Measurements from ENCODE around the gene SLC16A4.
"Not testable (repeated sequence)": the region's sequence is repeated elsewhere in the genome, so short reads cannot be mapped to it uniquely, and the experiment has no call there.

Gene SLC16A4

DNA sequence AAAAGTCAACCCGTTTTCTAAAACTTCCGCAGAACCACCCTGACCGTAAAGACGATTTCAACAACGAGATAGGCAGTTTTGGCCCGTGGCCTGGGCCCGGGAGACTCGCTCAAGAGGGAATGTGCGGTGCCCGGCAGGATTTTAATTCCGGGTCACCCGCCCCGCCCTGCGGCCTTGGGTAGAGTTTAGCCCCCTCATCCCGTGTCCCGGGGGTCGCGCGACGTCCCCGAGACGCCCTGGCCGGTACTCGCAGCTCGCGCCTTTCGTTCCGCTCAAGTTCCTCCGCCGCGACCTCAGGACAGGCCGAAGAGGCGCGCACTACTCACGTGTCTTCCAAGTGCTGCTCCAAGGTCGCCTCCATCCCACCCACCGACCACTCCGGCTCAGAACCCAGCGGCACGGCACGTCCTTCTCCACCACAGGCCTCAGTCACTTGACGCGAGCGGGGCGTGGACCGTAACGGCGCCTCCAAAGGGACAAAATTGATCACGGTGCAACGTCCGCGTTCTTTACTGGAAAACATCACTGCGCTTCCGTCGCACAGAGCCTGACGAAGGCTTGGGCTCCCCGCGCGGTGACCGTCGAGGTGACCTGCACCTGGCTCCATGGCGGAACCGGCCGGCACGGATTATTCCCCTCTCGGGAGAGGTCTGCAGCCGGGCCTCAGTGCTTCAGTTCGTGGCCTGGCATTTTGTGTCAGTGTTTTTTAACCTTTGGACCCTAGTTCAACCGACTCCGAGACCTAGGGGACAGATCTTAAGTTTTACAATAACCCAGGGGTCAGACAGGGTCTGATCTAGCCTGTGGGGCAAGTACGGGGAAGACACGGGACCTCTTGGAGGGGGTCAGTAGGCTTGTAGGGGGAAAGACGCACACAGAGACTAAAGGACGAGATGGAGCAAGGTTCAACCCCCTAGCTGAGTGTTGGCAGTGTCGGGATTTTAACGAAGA is 16.7 kb upstream of the SLC16A4 start, which contains the start of gene LAMTOR5:
LAMTOR5 (minus strand) TSS at position 435 of the 951 bp plus-strand sequence; CDS start at position 361, 74 bp downstream.
- Histone ChIP-seq H3K27ac (ENCODE audit: low read depth, low read length) (peak within 1 kb of the TSS; percentile 97), H3K27me3 (ENCODE audit: control insufficient read depth in 1 of 2, insufficient read depth in 2 of 2, low read length in 2 of 2) (no peaks in the 10 kb centered on the region), H3K4me3 (ENCODE audit: low read depth in 1 of 2, low read length in 2 of 2) (peak within 1 kb of the TSS; percentile 94 to 97), H3K36me3 (ENCODE audit: insufficient read depth, low read length) (peaks cover 23% of the 10 kb centered on the region), H3K9me3 (ENCODE audit: low read length) (no peaks in the 10 kb centered on the region), H3K9ac (ENCODE audit: low read length) (peak within 1 kb of the TSS; percentile 93), H3K4me1 (ENCODE audit: insufficient read depth, low read length) (peaks cover 21% of the 10 kb centered on the region)

DNA sequence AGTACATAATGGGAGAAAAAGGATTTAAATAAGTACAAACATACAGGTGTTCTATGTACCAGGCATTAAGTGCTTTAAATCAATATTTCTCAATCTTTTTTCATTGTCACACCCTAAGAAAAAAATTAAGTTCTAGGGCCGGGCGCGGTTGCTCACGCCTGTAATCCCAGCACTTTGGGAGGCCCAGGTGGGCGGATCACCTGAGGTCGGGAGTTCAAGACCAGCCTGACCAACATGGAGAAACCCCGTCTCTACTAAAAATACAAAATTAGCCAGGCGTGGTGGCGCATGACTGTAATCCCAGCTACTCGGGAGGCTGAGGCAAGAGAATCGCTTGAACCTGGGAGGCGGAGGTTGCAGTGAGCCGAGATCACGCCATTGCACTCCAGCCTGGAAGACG is 15.6 kb upstream of the SLC16A4 start:
- Histone ChIP-seq H3K4me3 (ENCODE audit: low read depth in 1 of 2, low read length in 2 of 2) (peak overlapping the region in 1 of 2 donors; percentile 97), H3K4me1 (ENCODE audit: insufficient read depth, low read length) (peaks cover 21% of the 10 kb centered on the region), H3K36me3 (ENCODE audit: insufficient read depth, low read length) (peaks cover 34% of the 10 kb centered on the region), H3K9ac (ENCODE audit: low read length) (peak overlapping the region; percentile 93)
- H3K27me3 ChIP-seq (ENCODE audit: control insufficient read depth in 1 of 2, insufficient read depth in 2 of 2, low read length in 2 of 2); H3K9me3 ChIP-seq (ENCODE audit: low read length); H3K27ac ChIP-seq (ENCODE audit: low read depth, low read length): not testable (repeated sequence)

DNA sequence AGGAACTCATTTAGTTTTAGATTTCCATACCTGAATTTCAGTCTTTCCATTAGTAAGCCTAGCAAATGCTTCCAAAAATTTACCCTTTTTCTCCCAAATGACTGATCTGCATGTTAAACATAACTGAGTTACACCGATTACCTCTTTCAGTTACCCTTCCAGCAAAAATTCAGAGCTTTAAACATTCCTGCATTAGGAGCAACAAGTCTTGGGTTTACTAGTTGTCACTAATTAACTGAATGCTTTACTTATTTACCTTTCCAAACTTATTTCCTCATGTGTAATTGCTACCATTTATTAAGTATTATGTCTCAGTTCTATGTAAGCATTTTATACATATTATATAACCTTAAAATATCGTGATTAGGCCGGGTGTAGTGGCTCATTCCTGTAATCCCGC is 13.6 kb upstream of the SLC16A4 start:
- Histone ChIP-seq H3K27me3 (ENCODE audit: control insufficient read depth in 1 of 2, insufficient read depth in 2 of 2, low read length in 2 of 2) (no peaks in the 10 kb centered on the region), H3K36me3 (ENCODE audit: insufficient read depth, low read length) (peaks cover 42% of the 10 kb centered on the region), H3K9me3 (ENCODE audit: low read length) (no peaks in the 10 kb centered on the region), H3K9ac (ENCODE audit: low read length) (no peak overlapping the region), H3K4me3 (ENCODE audit: low read depth in 1 of 2, low read length in 2 of 2) (no peak overlapping the region), H3K27ac (ENCODE audit: low read depth, low read length) (no peak overlapping the region), H3K4me1 (ENCODE audit: insufficient read depth, low read length) (peaks cover 21% of the 10 kb centered on the region)

DNA sequence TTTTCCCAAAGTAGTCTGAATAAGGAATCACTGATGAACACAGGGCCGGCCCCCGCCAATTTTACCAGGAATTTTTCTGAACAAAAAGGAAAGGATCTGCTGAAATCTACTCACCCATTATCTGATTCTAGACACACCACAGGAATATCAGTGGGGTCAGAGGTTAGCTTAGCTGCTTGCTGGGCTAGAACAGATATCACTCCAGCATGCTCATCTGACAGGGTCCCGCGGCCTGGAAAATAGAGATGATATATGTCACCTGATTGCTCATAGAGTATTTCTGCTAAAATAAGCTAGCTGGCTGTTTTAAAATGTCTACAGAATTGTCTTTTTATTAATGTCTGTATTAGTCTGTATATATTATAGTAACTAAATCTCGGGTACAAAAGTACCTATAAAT is 13.0 kb upstream of the SLC16A4 start:
- Histone ChIP-seq H3K27ac (ENCODE audit: low read depth, low read length) (no peak overlapping the region), H3K9me3 (ENCODE audit: low read length) (no peaks in the 10 kb centered on the region), H3K4me3 (ENCODE audit: low read depth in 1 of 2, low read length in 2 of 2) (no peak overlapping the region), H3K4me1 (ENCODE audit: insufficient read depth, low read length) (peaks cover 19% of the 10 kb centered on the region), H3K9ac (ENCODE audit: low read length) (no peak overlapping the region), H3K36me3 (ENCODE audit: insufficient read depth, low read length) (peaks cover 42% of the 10 kb centered on the region), H3K27me3 (ENCODE audit: control insufficient read depth in 1 of 2, insufficient read depth in 2 of 2, low read length in 2 of 2) (no peaks in the 10 kb centered on the region)

DNA sequence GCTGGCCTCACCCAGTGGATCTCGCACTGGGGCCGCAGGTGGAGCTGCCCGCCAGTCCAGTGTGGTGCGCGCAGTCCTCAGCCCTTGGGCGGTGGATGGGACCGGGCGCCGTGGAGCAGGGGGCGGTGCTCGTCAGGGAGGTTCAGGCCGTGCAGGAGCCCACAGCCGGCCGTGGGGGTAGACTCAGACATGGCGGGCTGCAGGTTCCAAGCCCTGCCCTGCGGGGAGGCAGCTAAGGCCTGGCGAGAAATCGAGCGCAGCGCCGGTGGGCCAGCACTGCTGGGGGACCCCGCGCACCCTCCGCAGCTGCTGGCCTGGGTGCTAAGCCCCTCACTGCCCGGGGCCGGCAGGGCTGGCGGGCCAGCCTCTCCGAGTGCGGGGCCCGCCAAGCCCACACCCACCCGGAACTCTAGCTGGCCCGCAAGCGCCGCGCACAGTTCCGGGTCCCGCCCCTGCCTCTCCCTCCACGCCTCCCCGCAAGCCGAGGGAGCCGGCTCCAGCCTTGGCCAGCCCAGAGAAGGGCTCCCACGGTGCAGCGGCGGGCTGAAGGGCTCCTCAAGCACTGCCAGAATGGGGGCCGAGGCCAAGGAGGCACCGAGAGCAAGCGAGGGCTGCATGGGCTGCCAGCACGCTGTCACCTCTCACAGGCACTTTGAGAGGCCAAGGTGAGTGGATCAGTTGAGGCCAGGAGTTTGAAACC is 5.6 kb upstream of the SLC16A4 start:
- not testable (repeated sequence) for H3K27ac ChIP-seq (ENCODE audit: low read depth, low read length); H3K9me3 ChIP-seq (ENCODE audit: low read length); H3K4me1 ChIP-seq (ENCODE audit: insufficient read depth, low read length); H3K27me3 ChIP-seq (ENCODE audit: control insufficient read depth in 1 of 2, insufficient read depth in 2 of 2, low read length in 2 of 2); H3K4me3 ChIP-seq (ENCODE audit: low read depth in 1 of 2, low read length in 2 of 2); H3K9ac ChIP-seq (ENCODE audit: low read length)
- peaks cover 15% of the 10 kb centered on the region for H3K36me3 ChIP-seq (ENCODE audit: insufficient read depth, low read length)

DNA sequence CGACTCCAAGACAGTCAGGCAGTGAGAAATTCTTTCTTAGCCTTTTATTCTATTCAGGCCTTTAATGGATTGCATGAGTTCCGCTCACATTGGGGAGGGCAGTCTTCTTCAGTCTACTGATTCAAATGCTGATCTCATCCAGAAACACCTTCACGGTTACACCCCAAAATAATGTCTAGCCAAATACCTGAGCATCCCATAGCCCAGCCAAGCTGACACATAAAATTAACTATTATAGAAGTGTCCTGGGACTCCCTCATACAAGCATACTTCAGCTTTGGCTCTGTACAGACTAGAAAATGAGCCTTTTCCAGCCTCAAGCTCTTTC is 3.6 kb upstream of the SLC16A4 start:
- H3K27me3 ChIP-seq (ENCODE audit: control insufficient read depth in 1 of 2, insufficient read depth in 2 of 2, low read length in 2 of 2), result no peaks in the 10 kb centered on the region
- no peak overlapping the region for H3K27ac ChIP-seq (ENCODE audit: low read depth, low read length)
- H3K36me3 ChIP-seq (ENCODE audit: insufficient read depth, low read length), result peaks cover 7% of the 10 kb centered on the region
- H3K4me3 ChIP-seq (ENCODE audit: low read depth in 1 of 2, low read length in 2 of 2), result no peak overlapping the region
- no peaks in the 10 kb centered on the region for H3K4me1 ChIP-seq (ENCODE audit: insufficient read depth, low read length)
- H3K9me3 ChIP-seq (ENCODE audit: low read length), result no peaks in the 10 kb centered on the region
- H3K9ac ChIP-seq (ENCODE audit: low read length), result no peak overlapping the region

DNA sequence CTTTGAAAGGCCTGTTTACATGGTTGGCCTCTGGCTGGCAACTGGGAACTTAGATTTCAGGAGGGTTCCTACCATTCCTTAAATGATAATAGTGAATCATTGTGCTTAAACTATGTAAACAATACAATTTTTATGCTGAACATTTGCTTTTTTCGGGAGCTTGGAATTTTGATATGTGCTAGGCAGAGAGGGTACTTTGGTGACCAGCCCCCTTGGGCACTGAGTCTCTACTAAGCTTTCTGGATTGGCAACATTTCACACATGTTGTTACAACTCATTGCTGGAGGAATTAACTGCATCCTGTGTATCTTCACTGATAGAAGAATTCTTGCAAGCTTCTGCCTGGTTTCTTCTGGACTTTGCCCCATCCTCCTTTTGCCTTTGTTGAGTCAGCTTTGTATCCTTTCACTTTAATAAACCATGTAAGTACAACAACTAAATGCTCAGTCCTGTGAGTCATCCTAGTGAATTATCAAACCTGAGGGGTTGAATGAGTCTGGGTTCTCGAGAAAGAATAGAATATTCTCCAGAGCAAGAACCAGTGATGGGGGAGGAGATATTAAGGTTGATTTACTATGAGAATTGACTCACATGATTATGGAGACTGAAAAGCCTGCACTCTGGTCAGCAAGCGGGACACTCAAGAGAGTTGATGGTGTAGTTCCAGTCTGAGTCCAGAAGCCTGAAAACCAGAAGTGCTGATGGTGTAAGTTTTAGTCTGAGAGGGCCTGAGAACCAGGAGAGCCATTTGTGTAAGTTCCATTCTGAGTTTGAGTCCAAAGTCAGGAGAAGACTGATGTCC is 3.1 kb upstream of the SLC16A4 start:
- peaks cover 7% of the 10 kb centered on the region for H3K36me3 ChIP-seq (ENCODE audit: insufficient read depth, low read length)
- no peak overlapping the region for H3K9ac ChIP-seq (ENCODE audit: low read length)
- no peak overlapping the region for H3K4me3 ChIP-seq (ENCODE audit: low read depth in 1 of 2, low read length in 2 of 2)
- no peak overlapping the region for H3K27ac ChIP-seq (ENCODE audit: low read depth, low read length)
- no peaks in the 10 kb centered on the region for H3K4me1 ChIP-seq (ENCODE audit: insufficient read depth, low read length)
- H3K9me3 ChIP-seq (ENCODE audit: low read length), result no peaks in the 10 kb centered on the region
- H3K27me3 ChIP-seq (ENCODE audit: control insufficient read depth in 1 of 2, insufficient read depth in 2 of 2, low read length in 2 of 2), result no peaks in the 10 kb centered on the region

DNA sequence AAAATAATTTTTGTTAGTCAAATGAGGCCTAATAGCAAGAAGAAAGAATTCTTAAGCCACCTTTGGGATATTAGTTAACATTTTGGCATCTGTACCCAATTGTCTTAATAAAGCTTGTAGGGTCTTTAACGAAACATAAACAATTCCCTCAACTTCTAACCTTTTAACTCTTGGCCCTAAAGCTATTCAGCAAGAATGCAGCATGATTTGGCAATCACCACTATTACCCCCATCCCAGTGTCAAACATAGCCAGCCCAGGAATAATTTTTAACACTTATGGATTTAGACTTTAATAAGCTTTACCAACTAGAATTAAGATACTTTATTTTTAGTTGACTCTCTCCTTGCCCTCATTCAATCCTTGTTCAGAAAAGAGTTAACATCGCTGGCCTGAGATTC is 2.5 kb upstream of the SLC16A4 start:
- Histone ChIP-seq H3K9ac (ENCODE audit: low read length) (no peak overlapping the region), H3K4me3 (ENCODE audit: low read depth in 1 of 2, low read length in 2 of 2) (no peak overlapping the region), H3K27ac (ENCODE audit: low read depth, low read length) (no peak overlapping the region), H3K9me3 (ENCODE audit: low read length) (no peaks in the 10 kb centered on the region), H3K27me3 (ENCODE audit: control insufficient read depth in 1 of 2, insufficient read depth in 2 of 2, low read length in 2 of 2) (no peaks in the 10 kb centered on the region), H3K36me3 (ENCODE audit: insufficient read depth, low read length) (peaks cover 7% of the 10 kb centered on the region), H3K4me1 (ENCODE audit: insufficient read depth, low read length) (no peaks in the 10 kb centered on the region)

DNA sequence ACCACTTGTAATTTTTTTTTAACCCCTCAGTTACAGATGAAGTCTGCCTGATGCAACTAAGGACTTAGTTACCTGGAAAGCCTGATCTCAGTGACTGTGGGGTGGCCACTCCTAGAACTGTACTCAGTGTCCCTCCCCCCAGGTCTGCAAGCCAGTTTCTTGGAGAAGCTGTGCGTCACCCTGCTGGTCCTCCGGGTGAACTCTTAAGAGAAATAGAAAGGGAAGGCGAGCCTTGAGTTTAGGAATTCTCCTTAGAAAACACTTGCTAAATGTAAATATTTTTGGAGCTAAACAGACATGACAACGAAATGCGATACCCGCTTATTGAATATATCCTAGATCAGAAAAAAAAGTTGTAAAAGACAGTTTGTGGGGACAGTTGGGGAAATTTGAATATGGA is 730 bp downstream of the SLC16A4 start:
- no peaks in the 10 kb centered on the region for H3K4me1 ChIP-seq (ENCODE audit: insufficient read depth, low read length)
- no peaks in the 10 kb centered on the region for H3K27me3 ChIP-seq (ENCODE audit: control insufficient read depth in 1 of 2, insufficient read depth in 2 of 2, low read length in 2 of 2)
- H3K27ac ChIP-seq (ENCODE audit: low read depth, low read length), result peak overlapping the region; percentile 48
- peaks cover 6% of the 10 kb centered on the region for H3K36me3 ChIP-seq (ENCODE audit: insufficient read depth, low read length)
- H3K4me3 ChIP-seq (ENCODE audit: low read depth in 1 of 2, low read length in 2 of 2), result peak overlapping the region in 1 of 2 donors; percentile 2
- H3K9ac ChIP-seq (ENCODE audit: low read length), result no peak overlapping the region
- H3K9me3 ChIP-seq (ENCODE audit: low read length), result no peaks in the 10 kb centered on the region

DNA sequence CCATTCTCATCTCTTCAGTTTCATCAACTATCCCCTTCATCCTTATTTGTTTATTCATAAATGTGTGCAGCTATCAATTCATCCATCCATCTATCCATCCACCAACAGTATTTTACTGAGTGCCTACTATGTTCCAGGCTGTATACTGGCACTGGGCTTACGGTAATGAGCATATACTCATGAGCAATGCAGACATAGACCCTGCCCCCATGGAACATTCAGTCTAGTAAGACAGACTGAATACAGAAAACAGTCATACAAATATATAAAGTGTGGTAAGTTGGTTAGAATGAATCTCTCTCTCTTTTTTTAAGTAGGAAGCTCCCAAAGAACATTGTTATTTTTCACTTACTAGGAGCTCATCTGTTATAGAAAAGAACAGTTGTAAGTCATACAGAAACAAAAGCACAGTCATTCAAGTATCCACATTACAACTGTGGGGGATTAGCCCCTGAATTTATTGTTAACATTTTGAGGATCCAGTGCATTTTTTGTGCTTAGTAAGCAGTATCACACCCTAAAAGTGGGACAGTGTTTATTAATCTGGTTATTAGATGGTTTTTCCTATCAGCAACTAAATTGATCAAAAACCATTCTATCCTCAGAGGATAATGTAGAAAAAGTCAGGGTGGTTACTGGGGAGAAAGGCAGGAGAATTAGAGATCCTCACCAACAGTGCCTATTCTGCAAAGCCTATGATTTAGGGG is 3.6 kb downstream of the SLC16A4 start:
- Histone ChIP-seq H3K9ac (ENCODE audit: low read length) (no peak overlapping the region), H3K4me3 (ENCODE audit: low read depth in 1 of 2, low read length in 2 of 2) (no peak overlapping the region), H3K4me1 (ENCODE audit: insufficient read depth, low read length) (no peaks in the 10 kb centered on the region), H3K27ac (ENCODE audit: low read depth, low read length) (no peak overlapping the region), H3K9me3 (ENCODE audit: low read length) (no peaks in the 10 kb centered on the region), H3K27me3 (ENCODE audit: control insufficient read depth in 1 of 2, insufficient read depth in 2 of 2, low read length in 2 of 2) (no peaks in the 10 kb centered on the region), H3K36me3 (ENCODE audit: insufficient read depth, low read length) (no peaks in the 10 kb centered on the region)

DNA sequence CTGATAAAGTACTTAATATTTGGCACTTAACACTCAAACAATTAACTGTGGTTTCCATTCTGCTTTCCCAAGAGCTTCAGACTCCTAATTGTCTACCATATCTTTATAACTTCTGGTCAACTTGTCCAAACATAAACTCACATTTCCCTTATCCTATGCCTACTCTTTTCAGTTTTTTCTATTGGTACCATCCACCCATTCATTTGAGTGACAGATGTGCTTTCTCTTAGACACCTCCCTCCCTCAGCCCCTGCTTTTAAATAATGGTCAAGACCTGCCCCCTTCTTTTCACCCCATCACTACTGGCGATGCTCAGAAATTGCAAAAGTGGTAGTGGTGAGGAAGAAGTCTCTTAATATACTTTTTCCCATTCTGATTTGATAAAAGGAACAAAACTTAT is 5.5 kb downstream of the SLC16A4 start:
- Histone ChIP-seq H3K4me1 (ENCODE audit: insufficient read depth, low read length) (no peaks in the 10 kb centered on the region), H3K27me3 (ENCODE audit: control insufficient read depth in 1 of 2, insufficient read depth in 2 of 2, low read length in 2 of 2) (no peaks in the 10 kb centered on the region), H3K9ac (ENCODE audit: low read length) (no peak overlapping the region), H3K4me3 (ENCODE audit: low read depth in 1 of 2, low read length in 2 of 2) (no peak overlapping the region), H3K36me3 (ENCODE audit: insufficient read depth, low read length) (no peaks in the 10 kb centered on the region), H3K27ac (ENCODE audit: low read depth, low read length) (no peak overlapping the region), H3K9me3 (ENCODE audit: low read length) (no peaks in the 10 kb centered on the region)

All from muscle layer of colon (tissue), 2 donors.